Stimulated activated effector memory CD8-positive, alpha-beta T cell treated with anti-CD3 and anti-CD28 coated beads, Interleukin-12 subunit alpha, Interleukin-12 subunit beta, amount 100 ng/mL, for 72 hours (primary cell): ENCODE results near the gene FMO4.
A peak's percentile ranks its signal among the peaks of the same experiment; 100 is the strongest.
"Not testable (repeated sequence)": the region's sequence is repeated elsewhere in the genome, so short reads cannot be mapped to it uniquely, and the experiment has no call there.

Source experiments
- ATAC-seq: fragments of 150-1000 bp; cut with Tn5 transposase; 2 replicates; pipeline ENCODE4 v1.10.0; 2021
- DNase-seq, 2 donors: peaks; one replicate each; pipeline ENCODE4 v3.0.0; 2021 to 2022; ENCODE audit warnings: low spot score in 2 of 2
- H3K27ac Mint-ChIP-seq: one replicate; pipeline ENCODE4 v1.8.0; 2022; ENCODE audit warnings: mild to moderate bottlenecking, mixed read lengths
- H3K36me3 Mint-ChIP-seq: one replicate; pipeline ENCODE4 v1.8.0; 2022; ENCODE audit warnings: mild to moderate bottlenecking, mixed read lengths
- H3K4me1 Mint-ChIP-seq: one replicate; pipeline ENCODE4 v1.8.0; 2022; ENCODE audit warnings: mixed read lengths
- H3K4me3 Mint-ChIP-seq: one replicate; pipeline ENCODE4 v1.8.0; 2022; ENCODE audit warnings: mild to moderate bottlenecking, mixed read lengths
- H3K9me3 Mint-ChIP-seq: one replicate; pipeline ENCODE4 v1.8.0; 2022; ENCODE audit warnings: mixed read lengths

FMO4 gene

GRCh38 chr1:171355727-171356126 is 41.7 kb downstream of the FMO4 start:
- no peak for ATAC-seq

GRCh38 chr1:171357179-171357578 is 43.2 kb downstream of the FMO4 start:
- ATAC-seq, result no peak
- Mint-ChIP-seq H3K27ac (no peak overlapping the region), H3K9me3 (peaks cover 8% of the 10 kb centered on the region), H3K36me3 (no peaks in the 10 kb centered on the region), H3K4me1 (no peaks in the 10 kb centered on the region), H3K4me3 (no peak overlapping the region)
- DNase-seq, result no peak

More at GRCh38 chr1:171355727-171356126, 41.7 kb downstream of the FMO4 start:
- Mint-ChIP-seq H3K27ac (no peak overlapping the region), H3K9me3 (peaks cover 1% of the 10 kb centered on the region), H3K4me3 (no peak overlapping the region), H3K4me1 (no peaks in the 10 kb centered on the region), H3K36me3 (no peaks in the 10 kb centered on the region)
- no peak for DNase-seq

GRCh38 chr1:171359355-171359648 is 45.3 kb downstream of the FMO4 start:
- not testable (repeated sequence) for ATAC-seq, H3K27ac Mint-ChIP-seq, H3K4me3 Mint-ChIP-seq, DNase-seq, H3K4me1 Mint-ChIP-seq, H3K36me3 Mint-ChIP-seq
- H3K9me3 Mint-ChIP-seq, result peaks cover 14% of the 10 kb centered on the region

GRCh38 chr1:171359731-171360527 is 45.9 kb downstream of the FMO4 start:
- not testable (repeated sequence) for H3K27ac Mint-ChIP-seq, DNase-seq

GRCh38 chr1:171366085-171366484 is 52.1 kb downstream of the FMO4 start:
- ATAC-seq (no peak), DNase-seq (no peak)
- no peak overlapping the region for H3K27ac Mint-ChIP-seq
- no peak overlapping the region for H3K4me3 Mint-ChIP-seq
- H3K36me3 Mint-ChIP-seq, result no peaks in the 10 kb centered on the region
- H3K9me3 Mint-ChIP-seq, result peaks cover 9% of the 10 kb centered on the region
- no peaks in the 10 kb centered on the region for H3K4me1 Mint-ChIP-seq

More at GRCh38 chr1:171359731-171360527, 45.9 kb downstream of the FMO4 start:
- not testable (repeated sequence) for H3K36me3 Mint-ChIP-seq, H3K4me3 Mint-ChIP-seq, ATAC-seq, H3K4me1 Mint-ChIP-seq
- peaks cover 14% of the 10 kb centered on the region for H3K9me3 Mint-ChIP-seq

GRCh38 chr1:171366816-171367215 is 52.8 kb downstream of the FMO4 start:
- ATAC-seq (no peak), DNase-seq (no peak)
- H3K9me3 Mint-ChIP-seq, result peaks cover 6% of the 10 kb centered on the region
- no peaks in the 10 kb centered on the region for H3K4me1 Mint-ChIP-seq
- no peak overlapping the region for H3K27ac Mint-ChIP-seq
- H3K4me3 Mint-ChIP-seq, result no peak overlapping the region
- H3K36me3 Mint-ChIP-seq, result no peaks in the 10 kb centered on the region

- Mint-ChIP-seq H3K36me3 (no peaks in the 10 kb centered on the region), H3K27ac (no peak overlapping the region), H3K9me3 (peaks cover 3% of the 10 kb centered on the region), H3K4me1 (no peaks in the 10 kb centered on the region), H3K4me3 (no peak overlapping the region)
- DNase-seq, result no peak
- ATAC-seq, result no peak
These were observed 53.5 kb downstream of the FMO4 start for GRCh38 chr1:171367436-171367835.

GRCh38 chr1:171372418-171373084 is 58.6 kb downstream of the FMO4 start:
- H3K4me1 Mint-ChIP-seq, result no peaks in the 10 kb centered on the region
- H3K27ac Mint-ChIP-seq, result no peak overlapping the region
- no peak for ATAC-seq
- no peak overlapping the region for H3K4me3 Mint-ChIP-seq
- H3K36me3 Mint-ChIP-seq, result no peaks in the 10 kb centered on the region
- H3K9me3 Mint-ChIP-seq, result no peaks in the 10 kb centered on the region
- no peak for DNase-seq

- H3K36me3 Mint-ChIP-seq, H3K9me3 Mint-ChIP-seq, H3K27ac Mint-ChIP-seq, H3K4me1 Mint-ChIP-seq, ATAC-seq, DNase-seq, H3K4me3 Mint-ChIP-seq: not testable (repeated sequence)
These were observed 59.6 kb downstream of the FMO4 start for GRCh38 chr1:171373357-171374122.

- no peak overlapping the region for H3K27ac Mint-ChIP-seq
- H3K9me3 Mint-ChIP-seq, result peaks cover 2% of the 10 kb centered on the region
- H3K4me1 Mint-ChIP-seq, result no peaks in the 10 kb centered on the region
- no peak for ATAC-seq
- no peak for DNase-seq
- H3K4me3 Mint-ChIP-seq, result no peak overlapping the region
- H3K36me3 Mint-ChIP-seq, result no peaks in the 10 kb centered on the region
These were observed 65.9 kb downstream of the FMO4 start for GRCh38 chr1:171379846-171380245.

- ATAC-seq (peak; percentile 26), DNase-seq (no peak)
- H3K4me3 Mint-ChIP-seq, result no peak overlapping the region
- H3K4me1 Mint-ChIP-seq, result no peaks in the 10 kb centered on the region
- no peaks in the 10 kb centered on the region for H3K36me3 Mint-ChIP-seq
- no peak overlapping the region for H3K27ac Mint-ChIP-seq
- peaks cover 2% of the 10 kb centered on the region for H3K9me3 Mint-ChIP-seq
These were observed 67.9 kb downstream of the FMO4 start for GRCh38 chr1:171381866-171382210.

- Mint-ChIP-seq H3K4me1 (no peaks in the 10 kb centered on the region), H3K36me3 (no peaks in the 10 kb centered on the region), H3K27ac (no peak overlapping the region), H3K9me3 (peaks cover 2% of the 10 kb centered on the region), H3K4me3 (no peak overlapping the region)
- DNase-seq, result no peak
- ATAC-seq, result no peak
These were observed 70.5 kb downstream of the FMO4 start for GRCh38 chr1:171384496-171384895.

GRCh38 chr1:171389171-171389570 is 75.2 kb downstream of the FMO4 start:
- ATAC-seq (no peak), DNase-seq (no peak)
- H3K4me3 Mint-ChIP-seq, result no peak overlapping the region
- no peak overlapping the region for H3K27ac Mint-ChIP-seq
- H3K4me1 Mint-ChIP-seq, result no peaks in the 10 kb centered on the region
- no peaks in the 10 kb centered on the region for H3K36me3 Mint-ChIP-seq
- no peaks in the 10 kb centered on the region for H3K9me3 Mint-ChIP-seq

GRCh38 chr1:171390740-171391139 is 76.8 kb downstream of the FMO4 start:
- not testable (repeated sequence) for H3K27ac Mint-ChIP-seq, DNase-seq, ATAC-seq, H3K4me1 Mint-ChIP-seq, H3K9me3 Mint-ChIP-seq, H3K4me3 Mint-ChIP-seq, H3K36me3 Mint-ChIP-seq
